Erythroblast (primary cell): ENCODE data around the gene OSCP1.
A peak's percentile ranks its signal among the peaks of the same experiment; 100 is the strongest.

Experiments used
- GATA1 ChIP-seq: IDR thresholded peaks from 2 replicates; pipeline ENCODE4 v1.6.1; 2011; ENCODE audit warnings: low read depth, mild to moderate bottlenecking, control low read depth, low read length, moderate library complexity
- POLR2A ChIP-seq: IDR thresholded peaks from 2 replicates; pipeline ENCODE4 v1.6.1; 2011; ENCODE audit warnings: mild to moderate bottlenecking, low read length

GRCh38 chr1:36384542-36385409 lies 65.5 kb downstream of the OSCP1 start:
- TF ChIP-seq POLR2A (peak; percentile 39), GATA1 (no peak)
